IPS-15b (cell line): ENCODE results near the gene ZSWIM3.

Experiments
- H3K27me3 ChIP-seq: one replicate; pipeline ENCODE4 v1.6.1; 2013; ENCODE audit warnings: low read length; ENCODE audit not compliant: control insufficient read depth, insufficient read depth
- H3K36me3 ChIP-seq: one replicate; pipeline ENCODE4 v1.6.1; 2013; ENCODE audit warnings: low read length; ENCODE audit not compliant: control insufficient read depth, insufficient read depth
- H3K4me1 ChIP-seq: one replicate; pipeline ENCODE4 v1.6.1; 2013; ENCODE audit warnings: mild to moderate bottlenecking, low read length; ENCODE audit not compliant: control insufficient read depth, insufficient read depth
- H3K4me3 ChIP-seq: one replicate; pipeline ENCODE4 v1.5.1; 2013; ENCODE audit warnings: low read depth, low read length
- H3K9ac ChIP-seq: one replicate; pipeline ENCODE4 v1.6.1; 2013; ENCODE audit warnings: low read depth, mild to moderate bottlenecking, low read length
- H3K9me3 ChIP-seq: one replicate; pipeline ENCODE4 v1.6.1; 2013; ENCODE audit warnings: mild to moderate bottlenecking, low read length; ENCODE audit not compliant: control insufficient read depth, insufficient read depth

ZSWIM3 gene

DNA sequence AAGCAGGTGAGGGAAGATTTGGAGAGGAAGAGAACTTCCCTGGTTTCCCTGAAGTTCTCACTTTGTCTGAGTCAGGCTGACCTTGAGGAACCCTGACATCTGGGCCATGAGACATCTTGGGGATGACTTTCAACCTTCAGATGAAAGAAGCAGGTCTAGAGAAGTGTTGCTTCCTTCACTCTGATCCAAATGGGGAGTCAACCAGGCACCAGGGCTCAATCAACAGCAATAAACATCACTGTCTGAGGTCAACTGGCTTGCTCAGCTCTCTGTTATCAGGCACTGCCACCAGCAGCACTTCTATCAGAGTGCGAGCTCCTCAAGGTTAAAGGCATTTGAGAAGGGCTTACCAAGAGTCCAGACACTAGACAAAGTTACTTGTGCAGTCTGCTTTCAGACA lies 6.5 kb upstream of the ZSWIM3 start:
- Histone ChIP-seq H3K4me3 (no peak overlapping the region), H3K27me3 (no peaks in the 10 kb centered on the region), H3K4me1 (peaks cover 16% of the 10 kb centered on the region), H3K9ac (no peak overlapping the region), H3K36me3 (peaks cover 4% of the 10 kb centered on the region), H3K9me3 (no peaks in the 10 kb centered on the region)

DNA sequence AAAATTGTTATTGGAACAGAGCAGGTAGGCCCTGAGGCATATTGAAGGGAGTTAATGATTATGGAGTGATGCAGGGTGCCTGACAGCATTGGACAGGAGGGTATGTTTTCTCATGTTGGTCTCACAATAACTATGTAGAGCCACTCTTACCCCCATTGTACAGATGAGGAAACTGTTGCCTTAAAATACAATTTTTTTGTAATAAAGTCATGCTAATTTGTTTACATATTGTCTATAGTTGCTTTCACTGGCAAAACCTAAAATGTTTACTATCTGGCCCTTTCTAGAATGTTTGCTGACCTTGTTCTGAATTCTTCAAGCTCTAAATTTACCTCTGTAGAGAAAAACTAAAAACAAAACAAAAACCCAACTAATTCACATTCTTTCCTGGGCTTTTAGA lies 5.9 kb upstream of the ZSWIM3 start:
- Histone ChIP-seq H3K4me1 (peaks cover 17% of the 10 kb centered on the region), H3K9me3 (no peaks in the 10 kb centered on the region), H3K4me3 (no peak overlapping the region), H3K36me3 (peaks cover 4% of the 10 kb centered on the region), H3K9ac (no peak overlapping the region), H3K27me3 (no peaks in the 10 kb centered on the region)

DNA sequence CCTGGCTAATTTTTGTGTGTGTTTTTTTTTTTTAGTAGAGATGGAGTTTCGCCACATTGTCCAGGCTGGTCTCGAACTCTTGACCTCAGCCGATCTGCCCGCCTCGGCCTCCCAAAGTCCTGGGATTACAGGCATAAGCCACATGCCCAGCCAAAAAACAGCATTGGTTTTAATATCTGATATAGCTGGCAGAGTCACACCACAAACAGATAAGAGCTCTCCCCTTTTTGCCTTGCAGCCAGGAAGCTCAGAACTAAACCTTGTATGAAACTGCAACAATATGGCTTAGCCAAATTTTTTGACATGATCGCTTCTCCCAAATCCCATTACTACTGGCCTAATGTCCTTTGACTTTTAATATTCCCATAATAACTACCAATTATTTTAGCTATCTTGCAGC lies 5.1 kb upstream of the ZSWIM3 start:
- H3K9ac ChIP-seq, result no peak overlapping the region
- no peak overlapping the region for H3K4me3 ChIP-seq
- H3K9me3 ChIP-seq, result no peaks in the 10 kb centered on the region
- H3K36me3 ChIP-seq, result peaks cover 2% of the 10 kb centered on the region
- peaks cover 17% of the 10 kb centered on the region for H3K4me1 ChIP-seq
- H3K27me3 ChIP-seq, result no peaks in the 10 kb centered on the region

DNA sequence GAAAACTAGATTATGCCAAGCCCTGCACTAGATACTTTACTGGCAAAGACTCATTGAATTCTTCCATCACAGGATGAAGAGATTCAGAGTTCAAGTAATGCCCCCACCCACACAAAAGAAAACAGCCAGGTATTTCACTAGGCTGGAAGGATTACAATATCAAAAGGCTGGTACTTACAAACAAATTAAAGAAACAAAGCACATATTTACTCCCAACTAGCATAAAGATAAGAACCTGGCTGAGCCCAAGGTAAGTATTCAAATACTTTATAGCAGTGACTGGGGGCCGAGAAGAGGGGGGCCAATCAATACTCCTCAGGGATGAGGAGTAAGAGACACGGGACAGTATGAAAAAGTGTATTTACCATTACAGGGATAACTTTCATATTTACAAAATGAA lies 3.9 kb upstream of the ZSWIM3 start:
- Histone ChIP-seq H3K27me3 (no peaks in the 10 kb centered on the region), H3K4me3 (peak overlapping the region; percentile 16), H3K9ac (no peak overlapping the region), H3K36me3 (no peaks in the 10 kb centered on the region), H3K4me1 (peaks cover 20% of the 10 kb centered on the region), H3K9me3 (no peaks in the 10 kb centered on the region)

DNA sequence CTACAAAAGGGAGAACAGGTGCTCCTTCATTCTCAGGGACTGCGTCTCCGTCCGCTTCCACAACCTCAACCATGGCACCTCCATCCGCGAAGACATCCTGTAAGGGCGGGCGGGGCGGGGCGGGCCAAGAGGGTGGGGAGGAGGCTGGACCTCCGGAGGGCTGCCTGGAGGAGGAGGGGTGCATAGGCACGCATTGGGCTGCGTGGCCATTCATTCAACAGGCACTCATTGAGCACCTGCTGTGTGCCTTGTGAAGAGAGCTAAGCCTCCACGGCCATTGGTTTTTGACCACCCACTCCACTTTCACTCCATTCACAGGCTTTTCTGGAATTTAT lies 435 bp downstream of the ZSWIM3 start:
- Histone ChIP-seq H3K36me3 (no peaks in the 10 kb centered on the region), H3K9me3 (no peaks in the 10 kb centered on the region), H3K4me3 (peak overlapping the region; percentile 87), H3K9ac (no peak overlapping the region), H3K4me1 (peaks cover 27% of the 10 kb centered on the region), H3K27me3 (no peaks in the 10 kb centered on the region)

DNA sequence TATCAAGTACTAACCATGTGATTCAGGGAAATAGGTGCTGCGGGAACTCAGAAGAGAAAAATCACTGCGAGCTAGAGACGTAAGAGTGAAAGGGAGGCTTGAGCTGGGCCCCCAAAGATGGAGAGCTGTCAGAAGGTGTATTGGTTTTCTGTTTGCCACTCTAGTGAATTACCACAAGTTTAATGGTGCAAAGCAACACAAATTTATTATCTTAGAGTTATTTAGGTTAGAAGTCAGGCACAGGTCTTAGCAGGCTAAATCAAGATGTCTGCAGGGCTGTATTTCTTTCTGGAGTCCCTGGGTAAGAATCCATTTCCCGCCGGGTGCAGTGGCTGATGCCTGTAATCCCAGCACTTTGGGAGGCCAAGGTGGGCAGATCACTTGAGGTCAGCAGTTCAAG lies 2.5 kb downstream of the ZSWIM3 start:
- H3K9ac ChIP-seq, result no peak overlapping the region
- H3K4me1 ChIP-seq, result peaks cover 18% of the 10 kb centered on the region
- H3K36me3 ChIP-seq, result no peaks in the 10 kb centered on the region
- H3K27me3 ChIP-seq, result no peaks in the 10 kb centered on the region
- no peak overlapping the region for H3K4me3 ChIP-seq
- H3K9me3 ChIP-seq, result no peaks in the 10 kb centered on the region

DNA sequence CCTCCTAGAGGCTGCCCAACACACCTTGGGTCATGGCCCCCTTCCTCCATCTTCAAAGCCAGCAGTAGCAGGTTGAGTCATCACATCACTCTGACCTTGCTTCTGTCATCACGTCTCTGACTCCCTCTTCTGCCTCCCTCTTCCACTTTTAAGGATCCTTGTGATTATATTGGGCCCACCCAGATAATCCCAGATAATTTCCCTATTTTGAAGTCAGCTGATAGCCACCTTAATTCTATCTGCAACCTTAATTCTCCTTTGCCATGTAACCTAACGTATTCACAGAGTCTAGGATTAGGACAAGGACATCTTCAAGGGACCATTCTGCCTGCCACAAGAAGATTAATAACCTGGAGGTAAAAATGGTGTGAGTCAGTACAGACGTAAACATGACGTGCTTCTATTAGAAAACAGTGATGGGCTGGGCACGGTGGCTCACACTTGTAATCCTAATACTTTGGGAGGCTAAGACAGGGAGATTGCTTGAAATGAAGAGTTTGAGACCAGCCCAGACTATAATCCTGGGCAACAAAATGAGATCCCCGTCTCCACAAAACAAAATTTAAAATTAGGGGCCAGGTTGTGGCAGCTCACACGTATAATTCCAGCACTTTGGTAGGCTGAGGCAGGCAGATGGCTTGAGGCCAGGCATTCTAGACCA lies 3.3 kb downstream of the ZSWIM3 start:
- Histone ChIP-seq H3K27me3 (no peaks in the 10 kb centered on the region), H3K9me3 (no peaks in the 10 kb centered on the region), H3K4me1 (peaks cover 18% of the 10 kb centered on the region), H3K4me3 (no peak overlapping the region), H3K9ac (no peak overlapping the region), H3K36me3 (no peaks in the 10 kb centered on the region)

DNA sequence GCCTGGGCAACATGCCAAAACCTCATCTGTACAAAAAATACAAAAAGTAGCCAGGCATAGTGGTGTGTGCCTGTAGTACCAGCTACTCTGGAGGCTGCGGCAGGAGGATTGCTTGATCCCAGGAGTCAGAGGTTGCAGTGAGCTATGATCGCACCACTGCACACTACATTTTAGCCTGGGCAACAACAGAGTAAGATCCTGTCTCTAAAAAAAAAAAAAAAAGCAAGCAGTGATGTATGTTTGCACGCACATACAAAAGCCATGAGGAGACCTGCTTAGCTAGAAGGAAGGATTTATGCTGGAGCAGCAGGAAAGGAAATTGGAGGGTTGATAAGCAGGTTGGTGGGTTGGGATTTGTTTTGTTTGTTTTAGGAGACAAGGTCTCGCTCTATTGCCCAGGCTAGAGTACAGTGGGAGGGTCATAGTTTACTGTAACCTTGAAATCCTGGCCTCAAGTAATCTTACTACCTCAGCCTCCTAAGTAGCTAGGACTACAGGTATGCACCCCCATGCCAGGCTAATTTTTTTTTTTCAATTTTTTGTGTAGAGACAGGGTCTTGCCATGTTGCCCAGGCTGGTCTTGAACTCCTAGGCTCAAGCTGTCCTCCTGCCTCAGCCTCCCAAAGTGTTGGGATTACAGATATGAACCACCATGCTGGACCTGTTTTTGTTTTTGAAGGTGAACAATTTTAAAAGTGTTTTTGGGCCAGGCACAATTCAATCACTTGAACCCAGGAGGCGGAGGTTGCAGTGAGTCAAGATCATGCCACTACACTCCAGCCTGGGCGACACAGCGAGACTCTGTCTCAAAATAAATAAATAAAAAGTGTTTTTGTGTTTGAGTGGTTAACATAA lies 4.0 kb downstream of the ZSWIM3 start:
- no peaks in the 10 kb centered on the region for H3K27me3 ChIP-seq
- H3K9me3 ChIP-seq, result no peaks in the 10 kb centered on the region
- H3K4me3 ChIP-seq, result no peak overlapping the region
- no peaks in the 10 kb centered on the region for H3K36me3 ChIP-seq
- H3K9ac ChIP-seq, result no peak overlapping the region
- peaks cover 13% of the 10 kb centered on the region for H3K4me1 ChIP-seq

DNA sequence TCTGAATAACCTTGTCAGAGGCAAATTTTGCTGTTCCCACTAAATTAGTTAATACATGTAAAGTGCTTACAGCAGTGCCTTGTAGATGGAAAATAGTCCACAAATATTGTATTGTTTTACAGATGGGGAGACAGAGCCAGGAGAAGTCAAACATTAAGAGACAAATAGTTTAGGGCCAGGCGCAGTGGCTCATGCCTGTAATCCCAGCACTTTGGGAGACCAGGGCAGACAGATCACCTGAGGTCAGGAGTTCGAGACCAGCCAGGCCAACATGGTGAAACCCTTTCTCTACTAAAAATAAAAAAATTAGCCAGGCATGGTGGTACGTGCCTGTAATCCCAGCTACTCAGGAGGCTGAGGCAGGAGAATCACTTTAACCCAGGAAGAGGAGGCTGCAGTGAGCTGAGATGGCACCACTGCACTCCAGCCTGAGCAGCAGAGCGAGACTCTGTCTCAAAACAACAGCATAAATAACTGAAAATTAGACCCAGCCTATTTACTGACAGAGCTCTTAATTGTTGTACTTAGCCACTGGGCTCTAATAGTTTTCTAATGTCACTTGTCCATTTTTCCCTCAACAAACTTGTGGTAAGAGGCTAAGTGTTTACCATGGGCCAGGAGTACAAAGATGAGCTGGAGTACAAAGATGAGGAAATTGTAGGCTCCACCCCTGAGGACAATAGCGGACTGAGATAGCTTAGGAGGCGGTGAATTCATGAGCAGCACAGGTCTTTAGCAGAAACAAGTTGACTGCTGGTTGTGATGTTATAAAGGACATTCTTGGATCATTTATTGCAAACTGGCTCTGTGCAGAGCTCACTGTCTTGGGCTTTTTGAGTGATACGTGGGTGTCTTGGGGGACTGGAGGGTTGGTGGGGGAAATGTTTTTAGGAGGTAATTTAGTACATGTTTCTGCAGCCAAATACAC lies 6.4 kb downstream of the ZSWIM3 start:
- Histone ChIP-seq H3K9me3 (no peaks in the 10 kb centered on the region), H3K4me3 (no peak overlapping the region), H3K36me3 (no peaks in the 10 kb centered on the region), H3K27me3 (no peaks in the 10 kb centered on the region), H3K9ac (no peak overlapping the region), H3K4me1 (peaks cover 8% of the 10 kb centered on the region)

DNA sequence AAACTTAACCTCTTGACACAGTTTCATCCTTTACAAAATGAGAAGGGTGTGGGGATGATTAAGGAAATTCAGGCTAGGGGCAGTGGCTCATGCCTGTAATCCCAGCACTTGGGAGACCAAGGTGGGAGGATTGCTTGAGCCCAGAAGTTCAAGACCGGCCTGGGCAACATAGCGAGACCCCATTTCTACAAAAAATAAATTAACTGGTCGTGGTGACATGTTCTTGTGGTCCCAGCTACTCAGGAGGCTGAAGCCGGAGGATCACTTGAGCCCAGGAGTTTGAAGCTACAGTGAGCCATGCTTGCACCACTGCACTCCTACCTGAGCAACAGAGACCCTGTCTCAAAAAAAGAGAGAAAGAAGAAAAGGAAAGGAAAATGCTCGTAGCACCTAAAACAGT lies 9.0 kb downstream of the ZSWIM3 start:
- no peaks in the 10 kb centered on the region for H3K4me1 ChIP-seq

DNA sequence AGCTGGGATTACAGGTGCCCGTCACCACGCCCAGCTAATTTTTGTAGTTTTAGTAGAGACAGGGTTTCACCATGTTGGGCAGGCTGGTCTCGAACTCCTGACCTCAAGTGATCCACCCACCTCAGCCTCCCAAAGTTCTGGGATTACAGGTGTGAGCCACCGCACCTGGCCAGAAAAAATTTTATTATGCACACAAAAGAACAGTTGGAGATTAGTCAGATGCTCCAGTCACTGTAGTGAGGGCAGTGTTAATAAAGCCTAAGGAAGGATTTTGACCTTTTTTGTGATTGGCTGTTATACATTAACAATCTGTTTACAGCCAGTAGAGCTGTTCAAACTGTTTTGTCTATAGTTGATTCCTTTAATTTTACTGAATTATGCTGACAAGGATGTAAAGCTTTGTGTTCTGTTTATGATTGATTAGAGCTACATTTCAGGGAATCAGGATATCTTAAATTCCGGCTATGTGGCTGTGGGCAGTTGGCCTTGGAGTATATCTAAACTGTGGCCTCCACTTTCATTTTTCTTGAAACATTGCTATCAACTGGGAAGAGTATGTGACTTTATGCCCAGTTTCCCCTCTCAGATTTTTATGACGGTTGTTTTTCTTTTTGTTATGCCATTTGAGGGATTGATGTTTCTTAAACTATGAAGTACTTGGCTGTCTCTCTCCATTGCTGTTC lies 9.9 kb downstream of the ZSWIM3 start:
- Histone ChIP-seq H3K4me1 (no peaks in the 10 kb centered on the region), H3K9me3 (no peaks in the 10 kb centered on the region), H3K36me3 (no peaks in the 10 kb centered on the region), H3K4me3 (no peak overlapping the region), H3K27me3 (no peaks in the 10 kb centered on the region), H3K9ac (no peak overlapping the region)

More for the DNA sequence above, 9.0 kb downstream of the ZSWIM3 start:
- Histone ChIP-seq H3K27me3 (no peaks in the 10 kb centered on the region), H3K9me3 (no peaks in the 10 kb centered on the region), H3K9ac (no peak overlapping the region), H3K36me3 (no peaks in the 10 kb centered on the region), H3K4me3 (no peak overlapping the region)
